ENCODE measurements around the gene GDAP2.
"Not testable (repeated sequence)": the region's sequence is repeated elsewhere in the genome, so short reads cannot be mapped to it uniquely, and the experiment has no call there.

The GDAP2 gene

DNA sequence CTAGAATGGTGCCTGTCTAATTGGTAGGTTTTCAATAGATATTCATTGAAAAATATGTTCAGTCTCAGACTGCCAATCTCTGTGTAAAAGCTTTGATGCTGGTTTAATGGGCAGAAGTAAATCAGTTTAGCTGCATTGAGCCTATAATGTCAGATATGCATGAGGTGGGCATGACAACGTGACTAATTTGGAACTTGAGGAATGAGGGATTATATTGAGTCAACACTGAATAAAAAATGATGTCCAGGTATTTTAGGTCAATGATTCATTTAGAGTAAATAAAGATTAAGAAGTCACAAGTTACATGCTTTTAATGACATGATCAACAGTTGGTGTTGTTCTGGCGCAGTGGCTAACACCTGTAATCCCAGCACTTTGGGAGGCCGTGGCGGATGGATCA lies 3.2 kb upstream of the GDAP2 start:
- POLR2A ChIA-PET = no interaction called here
- DNase-seq (ENCODE audit: extremely low spot score) = no peak
- CTCF ChIA-PET = no interaction called here
- TF ChIP-seq, protein P1, sequence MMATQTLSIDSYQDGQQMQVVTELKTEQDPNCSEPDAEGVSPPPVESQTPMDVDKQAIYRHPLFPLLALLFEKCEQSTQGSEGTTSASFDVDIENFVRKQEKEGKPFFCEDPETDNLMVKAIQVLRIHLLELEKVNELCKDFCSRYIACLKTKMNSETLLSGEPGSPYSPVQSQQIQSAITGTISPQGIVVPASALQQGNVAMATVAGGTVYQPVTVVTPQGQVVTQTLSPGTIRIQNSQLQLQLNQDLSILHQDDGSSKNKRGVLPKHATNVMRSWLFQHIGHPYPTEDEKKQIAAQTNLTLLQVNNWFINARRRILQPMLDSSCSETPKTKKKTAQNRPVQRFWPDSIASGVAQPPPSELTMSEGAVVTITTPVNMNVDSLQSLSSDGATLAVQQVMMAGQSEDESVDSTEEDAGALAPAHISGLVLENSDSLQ (IDR thresholded peaks at IDR 0.05) = no peak
- TF ChIP-seq ZNF384 (IDR thresholded peaks at IDR 0.05) (no peak), FOXM1 (IDR thresholded peaks at IDR 0.05; ENCODE audit: borderline replicate concordance) (no peak), LEF1 (IDR thresholded peaks at IDR 0.05; ENCODE audit: borderline replicate concordance) (no peak), ARNT (IDR thresholded peaks at IDR 0.05) (no peak), ELF4 (IDR thresholded peaks at IDR 0.05) (no peak), TARDBP (IDR thresholded peaks at IDR 0.05) (no peak), SP1 (IDR thresholded peaks at IDR 0.05) (no peak), BHLHE40 (IDR thresholded peaks at IDR 0.05; ENCODE audit: borderline replicate concordance) (no peak), NFRKB (IDR thresholded peaks at IDR 0.05) (no peak), HDGF (IDR thresholded peaks at IDR 0.05; ENCODE audit: borderline replicate concordance) (no peak), FOXK2 (IDR thresholded peaks at IDR 0.05) (no peak), FOXA1 (IDR thresholded peaks at IDR 0.05) (no peak), SUZ12 (IDR thresholded peaks at IDR 0.05) (no peak), CTBP1 (IDR thresholded peaks at IDR 0.05; ENCODE audit: borderline replicate concordance) (no peak)

DNA sequence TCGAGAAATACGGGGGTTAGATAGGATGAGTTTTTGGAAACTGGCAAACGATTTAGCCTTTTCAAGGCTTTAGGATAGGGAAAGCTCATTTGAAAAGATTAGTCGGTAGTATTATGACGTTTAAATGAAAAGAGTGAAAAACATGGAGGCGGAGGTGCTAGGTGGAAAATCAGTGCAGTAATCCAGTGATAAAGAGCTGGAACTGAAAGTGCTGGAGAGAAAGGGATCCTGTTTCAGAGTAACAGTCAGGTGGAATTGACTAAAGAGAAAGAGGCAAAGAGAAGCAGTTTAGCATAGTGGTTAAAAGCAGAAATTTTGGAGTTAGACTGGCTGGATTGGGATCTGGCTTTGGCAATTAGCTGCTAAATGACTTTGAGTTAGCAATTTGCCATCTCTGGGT lies 1.1 kb upstream of the GDAP2 start:
- ChIA-PET POLR2A (interaction anchor here (2.0 kb wide), 1 partner anchor 9 kb away, joined by 8 read pairs; no protein-coding TSS in a partner anchor), CTCF (interaction anchor here (0.5 to 0.7 kb wide), 3 partner anchors 12 to 181 kb away, joined by 3 to 5 read pairs (median 3); no protein-coding TSS in a partner anchor)
- peak; percentile 10 for DNase-seq (ENCODE audit: extremely low spot score)
- TF ChIP-seq FOXA1 (IDR thresholded peaks at IDR 0.05) = no peak
- TF ChIP-seq FOXM1 (IDR thresholded peaks at IDR 0.05; ENCODE audit: borderline replicate concordance) = no peak
- no peak for TF ChIP-seq SP1 (IDR thresholded peaks at IDR 0.05)
- TF ChIP-seq BHLHE40 (IDR thresholded peaks at IDR 0.05; ENCODE audit: borderline replicate concordance) = no peak
- no peak for TF ChIP-seq LEF1 (IDR thresholded peaks at IDR 0.05; ENCODE audit: borderline replicate concordance)
- TF ChIP-seq L3MBTL2 (conservative IDR thresholded peaks at IDR 0.05) = no peak
- no peak for TF ChIP-seq ZNF384 (IDR thresholded peaks at IDR 0.05)
- no peak for TF ChIP-seq TARDBP (IDR thresholded peaks at IDR 0.05)
- TF ChIP-seq, protein P1 (IDR thresholded peaks at IDR 0.05) = no peak
- TF ChIP-seq NFRKB (IDR thresholded peaks at IDR 0.05) = no peak
- TF ChIP-seq ELF4 (IDR thresholded peaks at IDR 0.05) = no peak
- TF ChIP-seq ARNT (IDR thresholded peaks at IDR 0.05) = no peak
- TF ChIP-seq SUZ12 (IDR thresholded peaks at IDR 0.05) = no peak
- no peak for TF ChIP-seq HDGF (IDR thresholded peaks at IDR 0.05; ENCODE audit: borderline replicate concordance)
- no peak for TF ChIP-seq FOXK2 (IDR thresholded peaks at IDR 0.05)
- no peak for TF ChIP-seq CTBP1 (IDR thresholded peaks at IDR 0.05; ENCODE audit: borderline replicate concordance)

DNA sequence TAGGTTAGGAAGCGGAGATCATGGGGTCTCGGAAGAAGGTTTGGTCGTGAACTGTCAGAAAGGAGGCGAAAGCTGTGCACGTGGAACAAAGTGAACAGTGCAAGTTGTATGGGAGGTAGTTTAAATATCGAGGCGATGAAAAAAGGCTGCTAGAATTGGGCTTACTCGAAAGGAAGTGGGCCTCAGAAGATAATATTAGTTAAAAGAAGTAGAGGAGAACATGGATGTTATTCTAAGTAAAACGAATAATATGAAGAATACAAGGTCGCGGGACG lies 689 bp upstream of the GDAP2 start:
- DNase-seq (ENCODE audit: extremely low spot score) = no peak
- TF ChIP-seq SUZ12 (IDR thresholded peaks at IDR 0.05) = no peak
- TF ChIP-seq L3MBTL2 (conservative IDR thresholded peaks at IDR 0.05) = 0 out of 2 replicates have a peak, but pooled peaks have one; percentile 24
- ChIA-PET CTCF (interaction anchor here (0.7 kb wide), 1 partner anchor 13 kb away, joined by 3 read pairs; no protein-coding TSS in a partner anchor), POLR2A (interaction anchor here (1.3 to 2.0 kb wide), 2 partner anchors 10 to 31 kb away, joined by 4 to 8 read pairs; no protein-coding TSS in a partner anchor)

DNA sequence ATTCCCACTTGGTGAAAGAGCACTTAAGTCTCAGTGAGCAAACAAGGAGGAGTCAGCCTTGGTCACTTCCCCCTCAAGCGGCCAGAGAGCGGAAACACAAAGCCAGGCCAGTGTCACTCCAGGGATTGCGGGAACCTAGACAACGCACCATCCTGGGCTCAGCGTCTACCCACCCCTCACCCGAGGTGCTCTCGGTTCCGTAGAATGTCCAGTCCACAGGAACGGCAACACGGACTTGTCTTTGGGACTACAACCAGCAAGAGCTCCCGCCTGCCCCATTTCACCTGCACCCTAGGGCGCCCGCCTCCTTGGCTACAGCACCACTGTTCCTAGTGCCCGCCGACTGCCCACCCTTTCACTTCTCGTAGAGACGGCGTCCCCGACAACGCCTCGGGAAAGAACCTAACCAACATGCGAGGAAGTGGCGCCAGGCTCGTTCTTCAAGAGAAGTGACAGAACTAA lies 509 bp downstream of the GDAP2 start:
- POLR2A ChIA-PET = interaction anchor here (0.7 to 2.0 kb wide), 10 partner anchors 9 to 323 kb away, joined by 3 to 8 read pairs (median 4); no protein-coding TSS in a partner anchor
- DNase-seq (ENCODE audit: extremely low spot score) = peak; percentile 74
- CTCF ChIA-PET = no interaction called here
- TF ChIP-seq, protein P1 (IDR thresholded peaks at IDR 0.05) = peak; percentile 82
- no peak for TF ChIP-seq FOXA1 (IDR thresholded peaks at IDR 0.05)

DNA sequence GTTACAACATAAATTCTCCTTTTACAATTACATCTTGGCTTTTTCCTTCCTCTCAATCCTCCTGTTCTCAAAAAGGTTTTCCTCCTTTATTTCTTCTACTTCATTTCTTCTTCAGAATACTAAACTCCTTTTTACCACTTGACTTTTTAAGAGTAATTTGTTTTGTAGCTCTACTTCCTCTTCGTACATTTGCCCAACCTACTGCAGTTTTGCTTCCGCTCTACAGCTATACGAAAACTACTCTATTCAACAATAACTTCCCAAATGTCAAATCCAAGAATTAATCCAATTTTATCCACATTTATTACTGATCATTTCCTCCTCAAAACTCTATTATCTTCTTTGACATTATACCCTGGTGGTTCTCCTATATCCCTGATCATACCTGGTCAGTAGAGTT lies 3.4 kb downstream of the GDAP2 start:
- ChIA-PET POLR2A (no interaction called here), CTCF (no interaction called here)
- no peak for DNase-seq (ENCODE audit: extremely low spot score)
- TF ChIP-seq ZNF384 (IDR thresholded peaks at IDR 0.05) = no peak
- TF ChIP-seq, protein P1 (IDR thresholded peaks at IDR 0.05) = no peak
- no peak for TF ChIP-seq HDGF (IDR thresholded peaks at IDR 0.05; ENCODE audit: borderline replicate concordance)
- TF ChIP-seq ARNT (IDR thresholded peaks at IDR 0.05) = no peak
- no peak for TF ChIP-seq NFRKB (IDR thresholded peaks at IDR 0.05)
- TF ChIP-seq SP1 (IDR thresholded peaks at IDR 0.05) = no peak
- TF ChIP-seq TARDBP (IDR thresholded peaks at IDR 0.05) = no peak
- no peak for TF ChIP-seq CTBP1 (IDR thresholded peaks at IDR 0.05; ENCODE audit: borderline replicate concordance)
- TF ChIP-seq FOXA1 (IDR thresholded peaks at IDR 0.05) = no peak
- TF ChIP-seq FOXM1 (IDR thresholded peaks at IDR 0.05; ENCODE audit: borderline replicate concordance) = no peak
- no peak for TF ChIP-seq LEF1 (IDR thresholded peaks at IDR 0.05; ENCODE audit: borderline replicate concordance)
- TF ChIP-seq BHLHE40 (IDR thresholded peaks at IDR 0.05; ENCODE audit: borderline replicate concordance) = no peak
- TF ChIP-seq ELF4 (IDR thresholded peaks at IDR 0.05) = no peak
- TF ChIP-seq L3MBTL2 (conservative IDR thresholded peaks at IDR 0.05) = no peak
- TF ChIP-seq SUZ12 (IDR thresholded peaks at IDR 0.05) = no peak

DNA sequence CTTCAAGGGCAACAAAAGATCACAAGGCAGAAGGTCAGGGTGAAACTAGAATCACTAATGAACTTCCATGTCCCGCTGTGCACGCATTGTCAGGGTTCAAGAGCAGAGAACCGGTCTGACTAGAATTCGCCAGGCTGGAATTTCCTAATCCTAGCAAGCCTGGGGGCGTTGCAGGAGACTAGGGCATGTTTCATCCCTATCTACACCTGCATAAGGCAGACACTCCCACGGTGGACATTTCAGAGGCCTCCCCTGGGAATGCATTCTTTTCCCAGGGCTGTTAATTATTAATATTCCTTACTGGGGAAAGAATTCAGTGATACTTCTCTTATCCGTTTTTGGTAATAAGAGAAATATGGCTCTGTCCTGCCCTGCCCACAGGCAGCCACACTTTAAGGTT lies 6.7 kb downstream of the GDAP2 start:
- DNase-seq (ENCODE audit: extremely low spot score); CTCF ChIA-PET; POLR2A ChIA-PET: not testable (repeated sequence)

Data from HEK293T (cell line).